H9 (cell line): ENCODE results near the gene FBXO30. TPM values are rescaled to one million over a fixed set of nuclear protein-coding genes. Genes with fewer than 3 reads are reported as not detected.

Experiments used
- DNase-seq: peaks from one replicate; pipeline ENCODE4 v3.0.0-alpha.2; 2017
- H2AFZ ChIP-seq: one replicate; pipeline ENCODE4 v1.6.1; 2013; ENCODE audit warnings: mild to moderate bottlenecking, low read length, control low read depth, moderate library complexity
- H2AK5ac ChIP-seq: 2 replicates; pipeline ENCODE4 v1.6.1; 2013; ENCODE audit warnings: low read length, control low read depth, mixed read lengths; ENCODE audit not compliant: insufficient read length
- H2BK120ac ChIP-seq: one replicate; pipeline ENCODE4 v1.6.1; 2013; ENCODE audit warnings: low read depth, mild to moderate bottlenecking, low read length, control low read depth, inconsistent platforms; ENCODE audit not compliant: poor library complexity, severe bottlenecking
- H2BK12ac ChIP-seq: 2 replicates; pipeline ENCODE4 v1.6.1; 2013; ENCODE audit warnings: low read length, control low read depth, mixed read lengths, low read depth; ENCODE audit not compliant: insufficient read length
- H2BK15ac ChIP-seq: 2 replicates; pipeline ENCODE4 v1.6.1; 2013; ENCODE audit warnings: low read depth, low read length, control low read depth
- H2BK20ac ChIP-seq: one replicate; pipeline ENCODE4 v1.6.1; 2013; ENCODE audit warnings: low read depth, mild to moderate bottlenecking, low read length, control low read depth, inconsistent platforms; ENCODE audit not compliant: poor library complexity, severe bottlenecking
- H2BK5ac ChIP-seq: 2 replicates; pipeline ENCODE4 v1.6.1; 2013; ENCODE audit warnings: low read length, control low read depth, mixed read lengths; ENCODE audit not compliant: insufficient read length
- H3K14ac ChIP-seq: 2 replicates; pipeline ENCODE4 v1.6.1; 2013; ENCODE audit warnings: low read length, control low read depth; ENCODE audit not compliant: insufficient read depth
- H3K18ac ChIP-seq: 2 replicates; pipeline ENCODE4 v1.6.1; 2013; ENCODE audit warnings: low read depth, mild to moderate bottlenecking, mixed read lengths, low read length, control low read depth; ENCODE audit not compliant: insufficient read length
- H3K23ac ChIP-seq: 2 replicates; pipeline ENCODE4 v1.6.1; 2013; ENCODE audit warnings: low read length, control low read depth, mixed read lengths, low read depth; ENCODE audit not compliant: insufficient read length
- H3K23me2 ChIP-seq: 2 replicates; pipeline ENCODE4 v1.6.1; 2013; ENCODE audit warnings: low read depth, mild to moderate bottlenecking, mixed read lengths, low read length, control low read depth; ENCODE audit not compliant: insufficient read length, poor library complexity, severe bottlenecking
- H3K27ac ChIP-seq: 2 replicates; pipeline ENCODE4 v1.5.1; 2013; ENCODE audit warnings: low read length, control low read depth, mixed read lengths, low read depth; ENCODE audit not compliant: insufficient read length
- H3K27me3 ChIP-seq: 2 replicates; pipeline ENCODE4 v1.6.1; 2013; ENCODE audit warnings: low read length, control low read depth, inconsistent platforms; ENCODE audit not compliant: insufficient read depth
- H3K4ac ChIP-seq: 2 replicates; pipeline ENCODE4 v1.6.1; 2013; ENCODE audit warnings: low read depth, mild to moderate bottlenecking, control low read depth, inconsistent platforms, low read length, moderate library complexity
- H3K4me1 ChIP-seq: 2 replicates; pipeline ENCODE4 v1.6.1; 2013; ENCODE audit warnings: low read length, control low read depth, inconsistent platforms; ENCODE audit not compliant: insufficient read depth
- H3K4me2 ChIP-seq: 2 replicates; pipeline ENCODE4 v1.6.1; 2013; ENCODE audit warnings: low read length, control low read depth, mixed read lengths; ENCODE audit not compliant: insufficient read length, insufficient read depth
- H3K56ac ChIP-seq: 2 replicates; pipeline ENCODE4 v1.6.1; 2013; ENCODE audit warnings: low read depth, mild to moderate bottlenecking, mixed read lengths, low read length, control low read depth; ENCODE audit not compliant: insufficient read length
- H3K79me1 ChIP-seq: 2 replicates; pipeline ENCODE4 v1.6.1; 2013; ENCODE audit warnings: low read depth, mild to moderate bottlenecking, moderate library complexity, low read length, control low read depth, inconsistent platforms; ENCODE audit not compliant: insufficient read depth, poor library complexity, severe bottlenecking
- H3K79me2 ChIP-seq: 2 replicates; pipeline ENCODE4 v1.6.1; 2013; ENCODE audit warnings: low read length, control low read depth, inconsistent platforms; ENCODE audit not compliant: insufficient read depth
- H3K9ac ChIP-seq: 2 replicates; pipeline ENCODE4 v1.6.1; 2013; ENCODE audit warnings: low read length, control low read depth, mixed read lengths; ENCODE audit not compliant: insufficient read length; ENCODE audit errors: extremely low read depth
- H3K9me3 ChIP-seq: one replicate; pipeline ENCODE4 v1.6.1; 2013; ENCODE audit warnings: low read depth, low read length, inconsistent platforms; ENCODE audit not compliant: control insufficient read depth
- H3T11ph ChIP-seq: one replicate; pipeline ENCODE4 v1.6.1; 2013; ENCODE audit warnings: mild to moderate bottlenecking, low read length, control low read depth, inconsistent platforms
- H4K20me1 ChIP-seq: one replicate; pipeline ENCODE4 v1.6.1; 2013; ENCODE audit not compliant: control insufficient read depth, insufficient read length, insufficient read depth
- H4K5ac ChIP-seq: 2 replicates; pipeline ENCODE4 v1.6.1; 2013; ENCODE audit warnings: low read depth, mild to moderate bottlenecking, mixed read lengths, low read length, control low read depth; ENCODE audit not compliant: insufficient read length
- H4K8ac ChIP-seq: replicated peaks from 2 replicates; pipeline ENCODE4 v1.6.1; 2013; ENCODE audit warnings: low read length, control low read depth, mixed read lengths, low read depth; ENCODE audit not compliant: insufficient read length
- H4K91ac ChIP-seq: 2 replicates; pipeline ENCODE4 v1.6.1; 2013; ENCODE audit warnings: low read depth, mild to moderate bottlenecking, moderate library complexity, mixed read lengths, low read length, control low read depth; ENCODE audit not compliant: insufficient read length
- H3K27ac Mint-ChIP-seq, 3 experiments: 2 replicates in 2 of 3; 3 replicates in 1 of 3; pipeline ENCODE4 v1.8.0; 2020 to 2021; ENCODE audit warnings: mixed read lengths in 3 of 3, mild to moderate bottlenecking in 1 of 3, moderate library complexity in 1 of 3
- H3K27me3 Mint-ChIP-seq: 2 replicates; pipeline ENCODE4 v1.8.0; 2021; ENCODE audit warnings: low read depth, mild to moderate bottlenecking, moderate library complexity, mixed read lengths
- H3K36me3 Mint-ChIP-seq, 3 experiments: 2 replicates in 2 of 3; 3 replicates in 1 of 3; pipeline ENCODE4 v1.8.0; 2020 to 2021; ENCODE audit warnings: low read depth in 3 of 3, mixed read lengths in 3 of 3; ENCODE audit not compliant: insufficient read depth in 1 of 3
- H3K4me1 Mint-ChIP-seq, 2 experiments: 2 replicates each; pipeline ENCODE4 v1.8.0; 2020; ENCODE audit warnings: mixed read lengths in 2 of 2
- H3K4me3 Mint-ChIP-seq, 2 experiments: 2 replicates in 1 of 2; 3 replicates in 1 of 2; pipeline ENCODE4 v1.8.0; 2020 to 2021; ENCODE audit warnings: mild to moderate bottlenecking in 2 of 2, mixed read lengths in 2 of 2, moderate library complexity in 1 of 2
- H3K9me3 Mint-ChIP-seq, 2 experiments: 2 replicates in 1 of 2; 3 replicates in 1 of 2; pipeline ENCODE4 v1.8.0; 2020; ENCODE audit warnings: mild to moderate bottlenecking in 2 of 2, mixed read lengths in 2 of 2, moderate library complexity in 1 of 2
- CTCF ChIP-seq: fragments of 200-600 bp; sonication (generic); conservative IDR thresholded peaks from 3 replicates; pipeline ENCODE4 v1.8.0; 2021; ENCODE audit warnings: antibody characterized with exemption, mild to moderate bottlenecking
- WGBS: extraction: QIAGEN DNeasy Blood & Tissue Kit; methylation state at CpG from one replicate; pipeline ENCODE4 v1.1.7; 2013; ENCODE audit warnings: missing lambda C conversion rate, low lambda C conversion rate, mixed read lengths; ENCODE audit not compliant: insufficient read length; ENCODE audit errors: extremely low coverage; 5-methylcytosine and 5-hydroxymethylcytosine counted together
- total RNA-seq: library from RNA; stranded (reverse); gene quantifications from 2 replicates; pipeline ENCODE4 v1.2.1, GENCODE V29; 2021

Gene FBXO30
- total RNA-seq, 1 experiment from 2014 or later, result 16.9 TPM

DNA sequence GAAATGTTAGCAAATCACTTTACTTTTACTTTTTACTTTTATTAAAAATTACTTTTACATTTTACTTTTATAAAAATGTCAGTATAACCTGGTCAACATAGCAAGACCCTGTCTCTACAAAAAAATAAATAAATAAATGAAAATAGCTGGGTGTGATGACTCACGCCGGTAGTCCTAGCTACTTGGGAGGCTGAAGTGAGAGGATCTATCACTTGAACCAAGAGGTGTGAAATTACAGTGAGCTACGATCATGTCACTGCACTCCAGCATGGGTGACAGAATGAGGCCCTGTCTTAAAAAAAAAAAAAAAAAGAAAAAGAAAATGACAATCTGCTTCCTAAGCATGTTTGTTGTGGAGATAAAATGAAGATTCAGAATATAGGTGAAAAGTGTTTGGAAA is 31.0 kb upstream of the FBXO30 start:
- no peak overlapping the region for H3T11ph ChIP-seq
- no peak overlapping the region for H4K91ac ChIP-seq
- no peaks in the 10 kb centered on the region for H3K79me2 ChIP-seq
- no peak for TF ChIP-seq CTCF
- WGBS, result no CpG with 5 or more reads among the region's 3 CpGs
- no peaks in the 10 kb centered on the region for H3K4me1 ChIP-seq
- no peaks in the 10 kb centered on the region for H4K20me1 ChIP-seq
- no peaks in the 10 kb centered on the region for H3K27me3 Mint-ChIP-seq
- H3K56ac ChIP-seq, result no peak overlapping the region
- no peak overlapping the region for H2BK12ac ChIP-seq
- no peaks in the 10 kb centered on the region for H3K4me1 Mint-ChIP-seq
- H3K9ac ChIP-seq, result no peak overlapping the region
- no peak overlapping the region for H3K4ac ChIP-seq
- no peaks in the 10 kb centered on the region for H3K23me2 ChIP-seq
- no peak overlapping the region for H2BK120ac ChIP-seq
- H2AK5ac ChIP-seq, result no peak overlapping the region
- no peak overlapping the region for H4K8ac ChIP-seq
- DNase-seq, result no peak
- H3K27ac Mint-ChIP-seq, result no peak overlapping the region
- no peak overlapping the region for H3K18ac ChIP-seq
- no peak overlapping the region for H2BK20ac ChIP-seq
- no peaks in the 10 kb centered on the region for H3K9me3 Mint-ChIP-seq
- H3K9me3 ChIP-seq, result no peaks in the 10 kb centered on the region
- H2BK15ac ChIP-seq, result no peak overlapping the region
- H2BK5ac ChIP-seq, result no peak overlapping the region
- H3K14ac ChIP-seq, result no peak overlapping the region
- no peak overlapping the region for H3K23ac ChIP-seq
- H3K27me3 ChIP-seq, result no peaks in the 10 kb centered on the region
- no peak overlapping the region for H3K27ac ChIP-seq
- no peak overlapping the region for H3K4me2 ChIP-seq
- H3K79me1 ChIP-seq, result no peaks in the 10 kb centered on the region
- H3K36me3 Mint-ChIP-seq, result no peaks in the 10 kb centered on the region
- H4K5ac ChIP-seq, result no peak overlapping the region
- no peak overlapping the region for H3K4me3 Mint-ChIP-seq
- H2AFZ ChIP-seq, result no peak overlapping the region
